ENCODE measurements around the gene CDH13.

Gene CDH13

DNA sequence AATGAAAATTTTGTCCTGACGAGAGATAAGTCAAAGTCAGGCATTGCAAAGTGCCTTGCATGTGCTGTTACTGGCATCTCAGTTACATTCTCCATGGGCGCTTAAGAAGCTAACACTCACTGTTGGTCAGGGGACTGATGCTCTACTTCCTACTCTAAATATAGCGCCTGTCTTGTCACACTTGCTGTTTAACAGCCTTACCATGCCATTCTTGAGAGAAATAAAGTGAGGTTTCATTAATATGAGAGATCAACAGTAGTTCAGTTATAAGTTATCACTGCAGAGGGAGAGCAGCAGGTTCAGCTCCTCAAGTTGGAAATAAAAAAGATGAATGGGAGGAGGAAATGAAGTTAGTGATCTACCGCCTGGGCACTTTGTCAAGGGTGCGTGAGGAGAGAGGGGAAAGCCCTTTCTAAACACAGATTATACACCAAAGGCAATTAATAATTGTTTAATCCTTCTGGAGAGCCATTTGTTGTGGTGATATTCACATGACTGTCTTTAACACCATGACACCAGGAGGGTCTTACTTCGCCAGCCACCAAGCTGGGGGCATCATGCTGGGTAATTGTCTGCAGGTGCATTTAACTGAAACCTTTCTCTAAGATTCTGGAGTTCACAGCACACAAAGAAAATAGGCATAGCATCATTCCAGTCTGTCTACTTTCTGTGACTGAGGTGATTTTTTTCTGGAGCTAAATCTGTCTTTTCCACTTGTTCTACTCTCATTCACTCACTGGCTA is 612.4 kb downstream of the CDH13 start:
- TF ChIP-seq, protein P1, sequence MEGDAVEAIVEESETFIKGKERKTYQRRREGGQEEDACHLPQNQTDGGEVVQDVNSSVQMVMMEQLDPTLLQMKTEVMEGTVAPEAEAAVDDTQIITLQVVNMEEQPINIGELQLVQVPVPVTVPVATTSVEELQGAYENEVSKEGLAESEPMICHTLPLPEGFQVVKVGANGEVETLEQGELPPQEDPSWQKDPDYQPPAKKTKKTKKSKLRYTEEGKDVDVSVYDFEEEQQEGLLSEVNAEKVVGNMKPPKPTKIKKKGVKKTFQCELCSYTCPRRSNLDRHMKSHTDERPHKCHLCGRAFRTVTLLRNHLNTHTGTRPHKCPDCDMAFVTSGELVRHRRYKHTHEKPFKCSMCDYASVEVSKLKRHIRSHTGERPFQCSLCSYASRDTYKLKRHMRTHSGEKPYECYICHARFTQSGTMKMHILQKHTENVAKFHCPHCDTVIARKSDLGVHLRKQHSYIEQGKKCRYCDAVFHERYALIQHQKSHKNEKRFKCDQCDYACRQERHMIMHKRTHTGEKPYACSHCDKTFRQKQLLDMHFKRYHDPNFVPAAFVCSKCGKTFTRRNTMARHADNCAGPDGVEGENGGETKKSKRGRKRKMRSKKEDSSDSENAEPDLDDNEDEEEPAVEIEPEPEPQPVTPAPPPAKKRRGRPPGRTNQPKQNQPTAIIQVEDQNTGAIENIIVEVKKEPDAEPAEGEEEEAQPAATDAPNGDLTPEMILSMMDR (IDR thresholded peaks at IDR 0.05) = no peak
- Histone ChIP-seq H3K27me3 (no peaks in the 10 kb centered on the region), H3K36me3 (no peaks in the 10 kb centered on the region), H3K27ac (no peak overlapping the region), H3K4me3 (no peak overlapping the region), H3K4me1 (no peaks in the 10 kb centered on the region), H3K9me3 (no peaks in the 10 kb centered on the region)
- intact Hi-C loops (cut with DNase I; ENCODE audit: low total_unique reads) = no loop called here
- no peak for DNase-seq

DNA sequence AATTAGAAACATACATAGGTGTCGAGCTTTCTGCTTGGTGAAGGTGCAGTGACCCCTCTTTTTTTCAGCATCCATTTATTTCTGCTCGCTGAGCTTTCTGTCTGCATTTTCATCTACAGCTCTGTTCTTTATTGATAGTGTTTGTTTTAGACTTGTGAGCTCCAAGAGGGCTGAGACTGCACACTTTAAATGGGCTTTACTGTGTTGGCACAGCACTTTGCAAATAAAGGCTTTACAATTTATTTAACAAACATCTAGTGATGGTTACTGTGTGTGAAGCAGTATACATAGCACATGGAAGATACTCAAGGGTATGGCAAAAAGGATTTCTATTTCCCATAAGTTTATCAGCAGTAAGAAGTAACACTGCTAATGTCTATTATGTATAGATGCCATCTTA is 617.3 kb downstream of the CDH13 start:
- TF ChIP-seq, protein P1 (IDR thresholded peaks at IDR 0.05) = no peak
- intact Hi-C loops (cut with DNase I; ENCODE audit: low total_unique reads) = no loop called here
- no peaks in the 10 kb centered on the region for H3K27me3 ChIP-seq
- DNase-seq = no peak
- H3K9me3 ChIP-seq = no peaks in the 10 kb centered on the region
- no peaks in the 10 kb centered on the region for H3K36me3 ChIP-seq
- H3K27ac ChIP-seq = no peak overlapping the region
- no peak overlapping the region for H3K4me3 ChIP-seq
- H3K4me1 ChIP-seq = no peaks in the 10 kb centered on the region

DNA sequence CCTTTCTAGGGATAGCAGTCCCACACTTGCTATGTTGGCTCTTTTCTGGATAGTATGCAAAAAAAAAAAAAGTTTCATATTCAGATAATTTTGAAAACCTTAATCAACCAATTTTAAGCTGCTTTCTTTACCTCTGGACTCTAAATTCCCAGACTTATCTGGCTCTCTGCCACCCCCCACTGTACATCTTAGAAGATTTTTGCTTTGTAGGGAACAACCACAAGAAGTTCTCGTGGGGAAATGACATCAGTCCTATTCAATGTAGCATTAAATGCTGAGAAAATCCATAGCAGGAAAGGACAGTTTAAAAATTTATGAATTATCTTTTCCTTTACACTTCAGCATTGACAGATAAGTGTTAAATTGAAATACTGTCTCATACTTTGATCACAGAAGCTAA is 618.3 kb downstream of the CDH13 start:
- no peaks in the 10 kb centered on the region for H3K36me3 ChIP-seq
- no peak overlapping the region for H3K4me3 ChIP-seq
- intact Hi-C loops (cut with DNase I; ENCODE audit: low total_unique reads) = no loop called here
- no peak overlapping the region for H3K27ac ChIP-seq
- no peaks in the 10 kb centered on the region for H3K9me3 ChIP-seq
- H3K27me3 ChIP-seq = no peaks in the 10 kb centered on the region
- H3K4me1 ChIP-seq = no peaks in the 10 kb centered on the region
- TF ChIP-seq, protein P1 (IDR thresholded peaks at IDR 0.05) = no peak
- DNase-seq = no peak

DNA sequence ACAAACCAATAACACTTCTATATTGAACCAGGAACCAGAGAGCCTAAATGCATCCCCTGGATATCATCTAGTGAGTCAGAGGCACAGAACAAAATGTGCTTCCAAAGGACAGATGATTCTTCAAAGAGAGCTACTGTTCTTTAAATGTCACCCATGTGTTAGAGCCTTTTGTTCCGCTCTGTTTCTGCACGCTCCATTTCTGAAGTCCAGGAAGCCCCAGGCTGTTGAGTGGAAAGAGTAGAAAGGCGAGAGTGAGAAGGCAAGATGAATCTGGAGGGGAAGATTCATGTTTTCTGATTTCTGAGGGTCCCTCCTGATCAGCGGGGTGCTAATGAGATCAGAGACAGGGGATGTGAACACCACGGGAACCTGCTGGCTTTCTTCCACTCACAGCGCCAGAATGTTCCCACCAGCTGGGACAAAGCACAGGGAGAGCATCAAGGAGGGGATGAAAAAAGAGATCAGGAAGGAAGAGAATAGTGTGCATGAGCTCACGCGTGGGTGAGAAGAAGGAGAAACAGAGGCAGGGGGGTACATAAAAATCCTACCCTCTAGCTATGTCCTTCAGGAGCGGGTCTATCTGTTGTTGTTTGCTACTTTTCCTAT is 621.1 kb downstream of the CDH13 start:
- Histone ChIP-seq H3K27ac (no peak overlapping the region), H3K27me3 (no peaks in the 10 kb centered on the region), H3K4me1 (no peaks in the 10 kb centered on the region), H3K36me3 (no peaks in the 10 kb centered on the region), H3K4me3 (no peak overlapping the region), H3K9me3 (no peaks in the 10 kb centered on the region)
- DNase-seq = no peak
- intact Hi-C loops (cut with DNase I; ENCODE audit: low total_unique reads) = no loop called here
- TF ChIP-seq, protein P1 (IDR thresholded peaks at IDR 0.05) = no peak

DNA sequence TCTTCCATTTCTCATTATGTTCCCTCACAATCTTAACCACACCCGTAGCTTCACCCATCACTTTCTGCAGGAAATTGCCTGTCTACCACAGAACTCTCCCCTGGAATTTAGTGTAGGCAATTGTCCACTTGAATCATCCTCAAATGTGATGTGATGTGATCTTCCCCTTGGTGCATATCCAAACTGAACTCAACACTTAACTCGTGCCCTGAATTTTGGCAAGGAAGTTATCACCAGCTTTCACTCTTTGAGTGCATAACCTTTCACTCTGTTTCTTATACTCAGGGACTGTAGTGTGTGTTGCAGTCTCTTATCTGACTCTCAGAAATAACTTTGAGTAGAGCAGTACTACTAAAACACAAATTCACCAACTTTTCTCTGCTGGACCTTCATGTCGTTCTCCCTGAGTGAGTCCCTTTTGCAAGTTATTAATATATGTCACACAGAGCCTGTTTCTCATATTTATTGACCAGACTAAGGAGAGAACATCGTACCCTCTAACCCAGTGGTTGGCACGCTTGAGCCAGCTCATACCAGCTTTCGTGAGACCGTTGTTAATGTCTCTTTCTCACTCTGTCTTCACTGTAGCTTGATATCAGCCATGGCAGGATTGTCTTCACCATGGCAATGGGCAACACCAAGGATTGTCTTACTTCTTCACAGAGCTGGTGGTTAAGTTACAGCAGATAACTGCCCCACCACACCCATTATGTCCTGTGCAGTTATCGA is 622.1 kb downstream of the CDH13 start:
- Histone ChIP-seq H3K4me1 (no peaks in the 10 kb centered on the region), H3K36me3 (no peaks in the 10 kb centered on the region), H3K27ac (no peak overlapping the region), H3K4me3 (no peak overlapping the region), H3K9me3 (no peaks in the 10 kb centered on the region), H3K27me3 (no peaks in the 10 kb centered on the region)
- intact Hi-C loops (cut with DNase I; ENCODE audit: low total_unique reads) = no loop called here
- DNase-seq = no peak
- TF ChIP-seq, protein P1 (IDR thresholded peaks at IDR 0.05) = no peak

Measured in tibial artery (tissue), 4 donors.